Chondrocyte (in vitro differentiated cells): ENCODE measurements around the gene ABHD12B. TPM values are rescaled to one million over a fixed set of nuclear protein-coding genes. Genes with fewer than 3 reads are reported as not detected.

ENCODE experiments used
- DNase-seq: peaks from one replicate; pipeline ENCODE4 v3.0.0; 2021; ENCODE audit warnings: mixed read lengths, low spot score
- H3K27ac Mint-ChIP-seq: one replicate; pipeline ENCODE4 v1.8.0; 2021; ENCODE audit warnings: mild to moderate bottlenecking, moderate library complexity, mixed read lengths; ENCODE audit not compliant: unreplicated experiment
- H3K27me3 Mint-ChIP-seq: 2 replicates; pipeline ENCODE4 v1.8.0; 2021; ENCODE audit warnings: low read depth, mixed read lengths
- H3K36me3 Mint-ChIP-seq: 2 replicates; pipeline ENCODE4 v1.8.0; 2021; ENCODE audit warnings: low read depth, mixed read lengths
- H3K4me1 Mint-ChIP-seq: 2 replicates; pipeline ENCODE4 v1.8.0; 2021; ENCODE audit warnings: low read depth, mild to moderate bottlenecking, mixed read lengths
- H3K4me3 Mint-ChIP-seq: one replicate; pipeline ENCODE4 v1.8.0; 2021; ENCODE audit warnings: mild to moderate bottlenecking, moderate library complexity, mixed read lengths; ENCODE audit not compliant: unreplicated experiment
- H3K9me3 Mint-ChIP-seq: 2 replicates; pipeline ENCODE4 v1.8.0; 2021; ENCODE audit warnings: low read depth, mixed read lengths
- CTCF ChIP-seq: fragments of 200-600 bp; sonication (generic); IDR thresholded peaks from 2 replicates; pipeline ENCODE4 v1.5.0; 2021; ENCODE audit warnings: antibody characterized with exemption, mild to moderate bottlenecking, moderate library complexity
- total RNA-seq: library from RNA; stranded (reverse); gene quantifications from 3 replicates; pipeline ENCODE4 v1.2.1, GENCODE V29; 2021

The ABHD12B gene
- total RNA-seq, 1 donor from 2014 or later, result not detected

GRCh38 chr14:50855558-50855957, 16.3 kb upstream of the ABHD12B start:
- Mint-ChIP-seq H3K36me3 (no peaks in the 10 kb centered on the region), H3K4me3 (no peak overlapping the region), H3K4me1 (peaks cover 14% of the 10 kb centered on the region), H3K27me3 (no peaks in the 10 kb centered on the region), H3K9me3 (no peaks in the 10 kb centered on the region), H3K27ac (no peak overlapping the region)
- peak; percentile 66 for TF ChIP-seq CTCF
- DNase-seq, result no peak

- H3K27ac Mint-ChIP-seq, result no peak overlapping the region
- no peaks in the 10 kb centered on the region for H3K27me3 Mint-ChIP-seq
- no peak for TF ChIP-seq CTCF
- no peak for DNase-seq
- H3K4me1 Mint-ChIP-seq, result peaks cover 15% of the 10 kb centered on the region
- H3K9me3 Mint-ChIP-seq, result no peaks in the 10 kb centered on the region
- H3K36me3 Mint-ChIP-seq, result no peaks in the 10 kb centered on the region
- no peak overlapping the region for H3K4me3 Mint-ChIP-seq
Measured at GRCh38 chr14:50856660-50857059, 15.2 kb upstream of the ABHD12B start.

- DNase-seq, result no peak
- Mint-ChIP-seq H3K27me3 (no peaks in the 10 kb centered on the region), H3K27ac (peak overlapping the region; percentile 89), H3K4me3 (peak overlapping the region; percentile 75), H3K9me3 (no peaks in the 10 kb centered on the region), H3K36me3 (no peaks in the 10 kb centered on the region), H3K4me1 (peaks cover 15% of the 10 kb centered on the region)
- TF ChIP-seq CTCF, result no peak
Measured at GRCh38 chr14:50859296-50859624, 12.6 kb upstream of the ABHD12B start.

GRCh38 chr14:50860478-50861086, 11.3 kb upstream of the ABHD12B start:
- Mint-ChIP-seq H3K9me3 (no peaks in the 10 kb centered on the region), H3K27me3 (no peaks in the 10 kb centered on the region), H3K36me3 (no peaks in the 10 kb centered on the region), H3K4me1 (peaks cover 18% of the 10 kb centered on the region), H3K4me3 (peak overlapping the region; percentile 75), H3K27ac (peak overlapping the region; percentile 89)
- peak; percentile 91 for TF ChIP-seq CTCF
- no peak for DNase-seq

- H3K4me3 Mint-ChIP-seq, result no peak overlapping the region
- H3K9me3 Mint-ChIP-seq, result no peaks in the 10 kb centered on the region
- DNase-seq, result no peak
- peaks cover under 1% of the 10 kb centered on the region for H3K27me3 Mint-ChIP-seq
- no peak for TF ChIP-seq CTCF
- no peaks in the 10 kb centered on the region for H3K36me3 Mint-ChIP-seq
- no peak overlapping the region for H3K27ac Mint-ChIP-seq
- H3K4me1 Mint-ChIP-seq, result peaks cover 21% of the 10 kb centered on the region
Measured at GRCh38 chr14:50862036-50862570, 9.8 kb upstream of the ABHD12B start.
